Suprapubic skin (tissue), 4 donors: ENCODE measurements around the gene CCSER1. TPM values are rescaled to one million over a fixed set of nuclear protein-coding genes. Genes with fewer than 3 reads are reported as not detected.

Experiments
- DNase-seq, 2 donors: peaks; one replicate each; pipeline ENCODE4 v3.0.0-alpha.2; 2019; ENCODE audit warnings: low spot score in 2 of 2
- H3K27ac ChIP-seq: fragments of 200-600 bp; sonication (generic); one replicate; pipeline ENCODE4 v1.5.1; 2019
- H3K27me3 ChIP-seq: fragments of 200-600 bp; sonication (generic); one replicate; pipeline ENCODE4 v1.5.1; 2019
- H3K36me3 ChIP-seq: fragments of 200-600 bp; sonication (generic); one replicate; pipeline ENCODE4 v1.5.1; 2019
- H3K4me1 ChIP-seq: fragments of 200-600 bp; sonication (generic); one replicate; pipeline ENCODE4 v1.5.1; 2019
- H3K4me3 ChIP-seq: fragments of 200-600 bp; sonication (generic); one replicate; pipeline ENCODE4 v1.5.1; 2019; ENCODE audit warnings: mild to moderate bottlenecking
- H3K9me3 ChIP-seq: fragments of 200-600 bp; sonication (generic); one replicate; pipeline ENCODE4 v1.5.1; 2019
- EP300 ChIP-seq: sonication (generic); formaldehyde crosslinking; IDR thresholded peaks from one replicate; pipeline ENCODE4 v1.6.1; 2017; ENCODE audit warnings: antibody characterized with exemption
- POLR2A ChIP-seq, 2 donors: fragments of 450-650 bp; IDR thresholded peaks; one replicate each; pipeline ENCODE4 v1.6.1; 2017; ENCODE audit warnings: antibody characterized with exemption in 2 of 2, mild to moderate bottlenecking in 2 of 2, moderate library complexity in 2 of 2
- POLR2AphosphoS5 ChIP-seq, 3 donors: sonication (generic); formaldehyde crosslinking; IDR thresholded peaks; one replicate each; pipeline ENCODE4 v1.6.1; 2017; ENCODE audit warnings: antibody characterized with exemption in 3 of 3
- WGBS: methylation state at CpG from one replicate; pipeline ENCODE4 v1.1.5; 2018; 5-methylcytosine and 5-hydroxymethylcytosine counted together
- total RNA-seq, 4 donors: library from RNA; depleted of rRNA; stranded (reverse); fragments of >200 nt; gene quantifications; one replicate each; pipeline ENCODE4 v1.1.0, GENCODE V29; 2016
- TF ChIP-seq, protein P1 (sequence below), 2 donors: fragments of 200-600 bp in 1 of 2; fragments of 450-650 bp in 1 of 2; sonication (generic) in 1 of 2; IDR thresholded peaks; one replicate each; pipeline ENCODE4 v1.5.1; 2016 to 2019; ENCODE audit warnings: antibody characterized with exemption in 2 of 2, mild to moderate bottlenecking in 1 of 2, moderate library complexity in 1 of 2

Gene CCSER1
- total RNA-seq, 4 donors from 2014 or later, result 6.7 to 39.5 (median 11.8) TPM

DNA sequence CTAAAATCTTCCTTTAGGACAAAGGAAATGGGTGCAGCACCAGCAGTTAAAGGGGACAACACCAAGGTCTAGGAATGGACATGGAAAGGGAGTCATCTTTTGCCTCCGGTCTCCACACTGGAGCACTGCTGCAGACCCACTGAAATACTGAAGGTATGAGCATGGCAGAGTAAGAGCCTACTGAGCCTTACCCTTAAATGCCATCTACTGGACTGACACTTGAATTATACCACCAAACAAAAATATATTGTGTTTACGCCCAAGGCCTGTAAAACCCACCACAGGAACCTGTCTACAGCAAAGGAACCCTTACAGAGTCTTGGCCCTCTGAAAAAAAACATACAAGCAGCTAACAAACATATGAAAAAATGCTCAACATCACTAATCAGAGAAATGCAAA lies 443.4 kb downstream of the CCSER1 start:
- Histone ChIP-seq H3K9me3 (no peaks in the 10 kb centered on the region), H3K4me1 (no peaks in the 10 kb centered on the region), H3K4me3 (no peak overlapping the region), H3K27ac (no peak overlapping the region), H3K27me3 (no peaks in the 10 kb centered on the region), H3K36me3 (no peaks in the 10 kb centered on the region)
- WGBS, result 97% methylated on average over 2 of the region's 2 CpGs
- TF ChIP-seq, protein P1, sequence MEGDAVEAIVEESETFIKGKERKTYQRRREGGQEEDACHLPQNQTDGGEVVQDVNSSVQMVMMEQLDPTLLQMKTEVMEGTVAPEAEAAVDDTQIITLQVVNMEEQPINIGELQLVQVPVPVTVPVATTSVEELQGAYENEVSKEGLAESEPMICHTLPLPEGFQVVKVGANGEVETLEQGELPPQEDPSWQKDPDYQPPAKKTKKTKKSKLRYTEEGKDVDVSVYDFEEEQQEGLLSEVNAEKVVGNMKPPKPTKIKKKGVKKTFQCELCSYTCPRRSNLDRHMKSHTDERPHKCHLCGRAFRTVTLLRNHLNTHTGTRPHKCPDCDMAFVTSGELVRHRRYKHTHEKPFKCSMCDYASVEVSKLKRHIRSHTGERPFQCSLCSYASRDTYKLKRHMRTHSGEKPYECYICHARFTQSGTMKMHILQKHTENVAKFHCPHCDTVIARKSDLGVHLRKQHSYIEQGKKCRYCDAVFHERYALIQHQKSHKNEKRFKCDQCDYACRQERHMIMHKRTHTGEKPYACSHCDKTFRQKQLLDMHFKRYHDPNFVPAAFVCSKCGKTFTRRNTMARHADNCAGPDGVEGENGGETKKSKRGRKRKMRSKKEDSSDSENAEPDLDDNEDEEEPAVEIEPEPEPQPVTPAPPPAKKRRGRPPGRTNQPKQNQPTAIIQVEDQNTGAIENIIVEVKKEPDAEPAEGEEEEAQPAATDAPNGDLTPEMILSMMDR (IDR thresholded peaks at IDR 0.05), result no peak
- TF ChIP-seq POLR2A (IDR thresholded peaks at IDR 0.05) (no peak), POLR2AphosphoS5 (IDR thresholded peaks at IDR 0.05) (no peak), EP300 (no peak)
- no peak for DNase-seq

- Histone ChIP-seq H3K4me1 (no peaks in the 10 kb centered on the region), H3K9me3 (no peaks in the 10 kb centered on the region), H3K36me3 (no peaks in the 10 kb centered on the region), H3K4me3 (no peak overlapping the region), H3K27me3 (no peaks in the 10 kb centered on the region), H3K27ac (no peak overlapping the region)
- 70% methylated on average over 2 of the region's 2 CpGs for whole genome bisulfite sequencing
- no peak for TF ChIP-seq POLR2A (IDR thresholded peaks at IDR 0.05)
- no peak for TF ChIP-seq POLR2AphosphoS5 (IDR thresholded peaks at IDR 0.05)
- TF ChIP-seq, protein P1 (IDR thresholded peaks at IDR 0.05), result no peak
- TF ChIP-seq EP300, result no peak
- no peak for DNase-seq
Measured at GRCh38 chr4:90572996-90573395, 445.8 kb downstream of the CCSER1 start.

- no peak overlapping the region for H3K4me3 ChIP-seq
- WGBS, result 85% methylated on average over 1 of the region's 1 CpG
- H3K9me3 ChIP-seq, result no peaks in the 10 kb centered on the region
- no peaks in the 10 kb centered on the region for H3K36me3 ChIP-seq
- no peak for TF ChIP-seq POLR2AphosphoS5 (IDR thresholded peaks at IDR 0.05)
- TF ChIP-seq EP300, result no peak
- no peak for TF ChIP-seq POLR2A (IDR thresholded peaks at IDR 0.05)
- TF ChIP-seq, protein P1 (IDR thresholded peaks at IDR 0.05), result no peak
- no peak for DNase-seq
- no peak overlapping the region for H3K27ac ChIP-seq
- H3K4me1 ChIP-seq, result no peaks in the 10 kb centered on the region
- no peaks in the 10 kb centered on the region for H3K27me3 ChIP-seq
Measured at GRCh38 chr4:90575371-90575770, 448.2 kb downstream of the CCSER1 start.

GRCh38 chr4:90580326-90580725 lies 453.1 kb downstream of the CCSER1 start:
- no peak overlapping the region for H3K4me3 ChIP-seq
- no peaks in the 10 kb centered on the region for H3K36me3 ChIP-seq
- 72% methylated on average over 1 of the region's 1 CpG for WGBS
- no peak for DNase-seq
- H3K9me3 ChIP-seq, result no peaks in the 10 kb centered on the region
- H3K27ac ChIP-seq, result no peak overlapping the region
- no peaks in the 10 kb centered on the region for H3K27me3 ChIP-seq
- TF ChIP-seq, protein P1 (IDR thresholded peaks at IDR 0.05), result no peak
- TF ChIP-seq POLR2AphosphoS5 (IDR thresholded peaks at IDR 0.05) (no peak), EP300 (no peak), POLR2A (IDR thresholded peaks at IDR 0.05) (no peak)
- no peaks in the 10 kb centered on the region for H3K4me1 ChIP-seq

DNA sequence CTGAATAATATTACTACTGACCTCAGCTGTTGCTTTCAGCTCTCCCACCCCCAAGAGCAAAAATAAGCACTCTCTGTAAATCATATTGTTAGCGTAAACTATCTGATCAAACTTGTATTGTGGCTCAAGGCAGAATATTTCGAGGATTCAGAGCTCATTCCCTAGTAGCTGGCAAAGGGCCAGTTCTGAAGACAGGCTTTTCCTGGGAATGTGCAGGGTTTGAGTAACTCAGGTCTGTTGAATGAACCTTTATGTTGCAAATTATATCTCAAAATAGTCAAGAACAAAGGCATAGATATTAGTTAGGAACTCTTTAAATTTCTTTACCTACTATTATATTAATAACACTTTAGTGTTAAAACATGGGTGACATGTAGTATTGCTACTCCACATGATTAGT lies 454.9 kb downstream of the CCSER1 start:
- TF ChIP-seq POLR2A (IDR thresholded peaks at IDR 0.05), result no peak
- no peak for TF ChIP-seq EP300
- Histone ChIP-seq H3K36me3 (no peaks in the 10 kb centered on the region), H3K9me3 (no peaks in the 10 kb centered on the region), H3K4me3 (no peak overlapping the region), H3K4me1 (no peaks in the 10 kb centered on the region), H3K27ac (no peak overlapping the region), H3K27me3 (no peaks in the 10 kb centered on the region)
- 48% methylated on average over 2 of the region's 2 CpGs for WGBS
- no peak for DNase-seq

GRCh38 chr4:90584051-90584450 lies 456.9 kb downstream of the CCSER1 start:
- DNase-seq, result no peak
- H3K4me1 ChIP-seq, result no peaks in the 10 kb centered on the region
- no peaks in the 10 kb centered on the region for H3K27me3 ChIP-seq
- H3K9me3 ChIP-seq, result no peaks in the 10 kb centered on the region
- no peak overlapping the region for H3K27ac ChIP-seq
- TF ChIP-seq POLR2A (IDR thresholded peaks at IDR 0.05) (no peak), EP300 (no peak), POLR2AphosphoS5 (IDR thresholded peaks at IDR 0.05) (no peak)
- TF ChIP-seq, protein P1 (IDR thresholded peaks at IDR 0.05), result no peak
- H3K4me3 ChIP-seq, result no peak overlapping the region
- 66% methylated on average over 2 of the region's 2 CpGs for WGBS
- H3K36me3 ChIP-seq, result no peaks in the 10 kb centered on the region
